Posterior vena cava (tissue), 2 donors: Measurements from ENCODE around the gene BACH1. TPM values are rescaled to one million over a fixed set of nuclear protein-coding genes. Genes with fewer than 3 reads are reported as not detected.

ENCODE experiments used
- DNase-seq: peaks from one replicate; pipeline ENCODE4 v3.0.0-alpha.2; 2020; ENCODE audit warnings: low spot score
- intact Hi-C, 2 donors: fragments of 100-400 bp; cut with DNase I; formaldehyde crosslinking; loops; one replicate each; pipeline versions ENCODE4 v1.14.1 to v1.14.2; 2022 to 2023
- total RNA-seq, 2 donors: library from RNA; stranded (reverse); fragmentation: NEBNext Ultra II Directional; extraction: Animal tissue kit (Norgen Biotek cat#: 25700); gene quantifications; one replicate each; pipeline ENCODE4 v1.2.1, GENCODE V29; 2021
- donor health status: DM: yes; HTN: yes; CAD: no.
- donor health status: DM: yes; HTN: yes; CAD: no.

The BACH1 gene
- total RNA-seq, 2 donors from 2014 or later = 50.1 to 84.0 TPM

DNA sequence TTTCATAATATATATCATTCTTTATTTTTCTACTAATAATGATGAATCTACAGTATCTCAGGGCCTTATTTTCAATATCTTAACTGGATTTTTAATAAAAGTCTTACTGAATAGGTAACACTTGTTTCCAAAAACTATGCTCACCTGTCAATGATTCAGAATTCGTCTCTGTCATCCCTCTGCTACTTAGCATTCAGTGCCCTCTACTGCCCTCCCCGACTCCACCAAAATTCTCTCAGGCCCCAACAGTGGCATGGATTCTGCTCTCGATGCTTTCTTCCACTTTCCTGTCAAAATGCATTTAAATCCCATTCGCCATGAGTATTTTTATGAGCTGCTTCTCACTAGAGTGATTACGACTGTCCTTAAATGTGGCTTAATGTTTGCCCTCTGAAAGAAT lies 10.5 kb upstream of the BACH1 start:
- intact Hi-C loops = no loop called here
- no peak for DNase-seq

DNA sequence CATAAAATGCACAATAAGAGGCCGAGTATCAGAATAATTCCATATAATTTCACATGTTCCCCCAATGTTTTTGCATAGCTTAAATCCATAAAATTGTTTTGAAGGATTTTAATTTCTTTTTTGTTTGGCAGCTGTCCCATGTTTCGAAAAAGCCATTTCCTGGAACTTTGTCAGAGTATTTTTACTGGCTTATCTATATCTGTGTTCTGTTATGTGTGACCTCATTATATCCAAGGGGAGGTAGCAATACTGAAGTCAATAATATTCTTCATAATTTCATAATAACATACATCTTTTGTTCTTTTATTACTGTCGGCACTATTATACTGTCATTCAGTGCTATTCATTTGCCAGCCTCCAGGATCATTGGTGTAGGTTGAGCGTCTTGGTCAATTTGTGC lies 9.4 kb upstream of the BACH1 start:
- DNase-seq = no peak
- intact Hi-C loops = no loop called here

DNA sequence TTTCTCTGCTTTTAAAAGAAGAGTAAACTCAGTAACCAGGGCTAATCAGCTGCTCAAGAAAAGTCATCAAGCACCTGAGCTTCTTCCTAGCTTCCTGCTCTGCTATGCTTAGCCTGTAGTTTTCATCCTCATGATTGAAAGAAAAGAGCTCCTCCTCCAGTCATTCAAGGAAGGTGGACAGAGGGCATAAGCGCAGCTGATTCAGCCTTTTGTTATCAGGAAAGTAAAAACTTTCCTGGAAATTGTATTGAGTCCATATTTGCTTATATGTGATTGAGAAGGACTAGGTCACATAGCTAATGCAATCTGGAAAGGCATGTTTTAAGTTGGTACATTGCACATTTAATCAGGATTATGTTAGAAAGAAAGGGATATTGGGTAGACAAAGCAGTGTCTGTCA lies 8.5 kb upstream of the BACH1 start:
- intact Hi-C loops = loop anchor here in 1 of 2 donors (10.0 kb wide), 1 partner anchor 125 kb away; no protein-coding TSS in a partner anchor
- DNase-seq = no peak

DNA sequence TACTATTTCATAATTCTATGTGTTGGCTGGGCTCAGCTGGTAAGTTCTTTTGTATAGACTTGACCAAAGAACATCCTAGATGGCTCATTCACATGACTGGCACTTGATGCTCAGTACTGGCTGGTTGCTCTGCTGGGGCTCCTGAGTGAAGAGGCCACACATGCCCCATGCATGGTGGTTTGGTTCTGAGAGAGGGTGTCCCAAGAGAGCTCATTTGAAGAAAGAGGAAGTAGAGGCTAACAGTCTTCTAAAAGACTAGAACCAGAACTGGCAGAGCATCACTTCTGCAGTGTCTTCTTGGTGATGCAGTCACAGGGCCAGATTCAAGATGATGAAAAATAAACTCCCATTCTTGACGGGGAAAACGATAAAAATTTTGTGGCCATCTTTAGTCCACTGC lies 5.2 kb upstream of the BACH1 start:
- DNase-seq = no peak
- intact Hi-C loops = loop anchor here in 1 of 2 donors (10.0 kb wide), 1 partner anchor 129 kb away; no protein-coding TSS in a partner anchor

DNA sequence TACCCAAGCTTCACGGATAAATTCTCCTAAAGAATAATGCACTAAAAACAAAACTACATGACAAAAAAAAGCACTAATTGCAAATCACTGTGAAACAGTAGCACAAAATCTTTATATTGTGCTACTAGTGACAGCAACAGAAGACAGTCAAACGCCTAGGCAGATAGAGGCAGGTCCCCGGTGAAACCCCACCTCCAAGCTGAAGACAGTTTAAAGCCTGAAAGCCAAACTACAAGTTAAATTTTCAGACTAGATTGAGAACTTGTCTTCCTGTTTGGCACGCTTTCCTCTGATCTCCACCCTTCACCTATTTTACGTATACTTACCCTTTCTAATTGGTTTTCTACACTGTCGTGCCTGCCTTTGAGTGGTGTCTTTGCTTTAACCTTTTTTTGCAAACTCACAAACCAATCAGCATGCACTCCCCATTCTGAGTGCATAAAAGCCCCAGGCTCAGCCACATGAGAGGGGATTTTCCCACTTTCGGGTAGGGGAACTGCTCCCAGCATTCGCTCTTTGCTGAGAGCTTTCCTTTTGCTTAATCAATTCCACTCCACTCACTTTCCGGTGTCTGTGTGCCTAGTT lies 3.6 kb upstream of the BACH1 start:
- intact Hi-C loops = loop anchor here in 1 of 2 donors (10.0 kb wide), 1 partner anchor 130 kb away; no protein-coding TSS in a partner anchor
- no peak for DNase-seq

DNA sequence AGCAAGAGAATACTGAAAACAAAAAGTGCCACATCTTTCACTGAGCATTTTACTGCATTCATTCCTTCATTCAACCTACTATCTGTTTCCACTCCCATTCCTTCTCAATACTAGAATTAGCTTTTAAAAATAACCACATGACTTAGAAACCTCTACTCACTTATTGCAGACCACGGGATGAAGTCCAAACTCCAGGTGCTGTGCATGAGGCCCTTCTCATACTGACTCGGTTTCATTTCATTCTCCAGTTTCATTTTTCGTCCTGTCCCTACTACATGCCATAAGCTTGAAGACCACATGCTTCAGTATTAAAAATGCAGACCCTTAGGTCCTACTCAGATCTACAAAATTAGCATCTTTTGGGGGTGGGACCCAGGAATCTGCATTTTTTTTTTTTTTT lies 2.3 kb upstream of the BACH1 start:
- DNase-seq = no peak
- intact Hi-C loops = loop anchor here in 1 of 2 donors (10.0 kb wide), 1 partner anchor 132 kb away; no protein-coding TSS in a partner anchor

DNA sequence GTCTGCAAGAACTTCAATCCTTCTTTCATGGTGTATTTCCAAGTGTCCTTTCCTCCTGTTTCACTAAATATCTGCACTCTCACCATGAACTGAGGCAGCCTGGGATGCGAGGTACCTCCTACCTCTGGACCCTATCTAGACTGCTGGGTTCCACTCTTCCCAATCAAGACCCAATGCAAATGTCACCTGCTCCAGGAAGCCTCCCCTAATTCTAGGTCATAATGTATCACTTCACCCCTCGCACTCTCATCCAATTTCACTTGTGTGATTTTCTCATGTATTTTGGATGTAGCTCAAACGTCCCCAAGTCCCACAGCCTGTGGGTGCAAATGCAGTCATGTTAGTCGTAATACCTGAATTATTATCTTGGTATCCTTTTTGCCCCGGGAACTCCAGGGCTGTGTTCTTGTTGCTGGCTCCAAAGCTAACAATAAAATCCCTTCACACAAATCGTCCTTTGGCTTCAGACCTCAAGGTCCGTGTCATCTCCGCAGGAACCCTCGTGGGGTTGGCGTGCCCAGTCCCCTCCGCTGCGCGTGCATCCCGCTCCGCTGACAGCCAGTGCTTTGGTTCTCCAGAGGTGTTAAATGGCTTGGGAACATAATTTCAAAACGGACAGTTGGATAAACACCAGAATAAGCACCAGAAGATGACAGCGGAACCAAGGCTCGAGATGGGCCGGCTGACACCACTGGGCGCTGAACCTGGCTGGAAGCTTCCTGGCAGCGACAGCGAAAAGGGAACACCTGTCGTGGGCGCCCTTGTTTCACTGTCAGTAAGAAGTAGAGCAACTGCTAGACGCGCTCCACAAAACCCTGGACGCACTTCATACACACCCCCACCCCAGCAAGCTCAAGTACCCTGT lies 1.0 kb upstream of the BACH1 start:
- no peak for DNase-seq
- intact Hi-C loops = loop anchor here in 1 of 2 donors (10.0 kb wide), 1 partner anchor 133 kb away; no protein-coding TSS in a partner anchor

DNA sequence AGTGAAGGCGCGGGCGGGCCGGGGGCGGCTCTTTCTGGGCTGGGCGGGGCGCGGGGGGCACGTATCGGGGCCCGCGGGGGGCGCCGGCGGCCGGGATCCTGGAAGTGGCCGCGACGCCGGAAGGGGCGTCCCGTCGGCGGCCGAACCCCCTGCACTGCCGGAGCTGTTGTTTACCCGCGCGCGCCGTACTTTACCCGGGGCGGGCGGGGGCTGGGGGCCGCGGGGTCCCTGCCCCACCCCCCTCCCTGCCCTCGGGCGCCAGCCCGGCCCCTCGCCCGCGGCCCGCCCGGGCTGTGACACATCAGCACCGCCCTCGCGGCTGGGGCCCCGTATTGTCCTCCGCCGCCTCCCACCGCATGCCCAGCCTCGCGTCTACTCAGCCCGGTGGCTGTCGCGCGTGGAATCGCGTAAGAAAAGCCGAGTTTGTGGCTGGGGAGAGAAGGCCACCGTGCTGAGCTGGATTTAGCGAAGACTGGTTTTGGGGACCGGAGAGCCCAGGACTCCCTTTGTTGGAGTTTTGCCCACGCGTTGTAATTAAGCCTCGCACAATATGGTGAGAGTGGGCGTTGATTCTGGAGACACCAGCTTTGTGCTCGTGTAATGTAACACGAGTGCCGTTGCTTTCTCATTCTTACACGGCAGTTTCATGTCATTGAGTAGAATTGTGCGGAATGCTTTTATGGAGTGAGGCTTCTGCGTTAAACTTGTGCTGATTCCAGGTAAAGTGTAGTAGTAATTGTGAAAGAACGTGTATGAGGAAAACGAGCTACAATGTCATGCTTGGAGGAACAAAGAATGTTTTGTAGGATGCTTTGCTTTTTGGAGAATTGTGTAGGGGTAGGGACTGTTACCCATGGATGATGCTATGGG lies 559 bp downstream of the BACH1 start:
- peak; percentile 87 for DNase-seq
- intact Hi-C loops = loop anchor here in 1 of 2 donors (10.0 kb wide), 1 partner anchor 134 kb away; no protein-coding TSS in a partner anchor

DNA sequence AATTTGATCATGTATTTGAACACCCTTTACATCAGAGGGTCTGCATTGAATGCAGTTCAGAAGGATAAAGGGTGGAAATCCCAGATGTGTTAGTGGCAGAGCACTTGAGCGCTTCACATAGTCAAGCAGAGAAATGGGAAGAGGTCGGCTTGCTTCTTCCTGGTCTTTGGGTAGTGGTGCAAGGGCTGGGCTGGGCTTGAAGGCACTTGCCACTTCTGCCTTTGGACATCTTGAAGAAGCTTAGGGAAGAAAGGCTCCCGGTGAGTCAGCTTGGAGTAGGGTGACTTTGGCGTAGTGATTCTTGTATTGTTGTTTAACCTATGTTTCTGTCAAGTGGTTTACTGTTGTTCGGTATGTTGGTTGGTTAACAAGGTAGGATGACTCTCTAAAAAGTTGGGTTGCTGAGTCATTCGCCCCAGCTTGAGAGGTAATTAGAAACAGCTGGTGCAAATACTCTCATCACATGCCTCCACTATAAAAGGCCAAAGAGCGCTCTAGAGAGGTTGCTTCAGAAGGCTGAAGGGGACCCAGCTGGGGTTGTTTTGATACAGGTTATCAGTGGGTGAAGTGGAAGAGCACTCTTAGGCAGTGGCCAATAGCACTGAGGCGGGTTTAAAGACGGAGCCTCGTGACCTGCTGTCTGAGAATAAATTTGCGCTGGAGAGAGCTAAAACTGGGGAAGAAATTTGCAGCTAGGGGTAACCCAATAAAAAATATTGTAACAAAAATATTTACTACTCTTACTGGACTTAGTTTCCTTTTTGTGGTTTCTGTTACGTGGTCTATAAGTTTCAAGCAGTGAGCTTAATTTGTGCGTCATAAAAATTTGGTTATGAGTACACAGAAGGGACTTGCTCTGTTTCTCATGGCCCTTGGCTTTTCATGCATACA lies 1.4 kb downstream of the BACH1 start:
- intact Hi-C loops = loop anchor here in 1 of 2 donors (10.0 kb wide), 1 partner anchor 135 kb away; no protein-coding TSS in a partner anchor
- DNase-seq = peak; percentile 82

DNA sequence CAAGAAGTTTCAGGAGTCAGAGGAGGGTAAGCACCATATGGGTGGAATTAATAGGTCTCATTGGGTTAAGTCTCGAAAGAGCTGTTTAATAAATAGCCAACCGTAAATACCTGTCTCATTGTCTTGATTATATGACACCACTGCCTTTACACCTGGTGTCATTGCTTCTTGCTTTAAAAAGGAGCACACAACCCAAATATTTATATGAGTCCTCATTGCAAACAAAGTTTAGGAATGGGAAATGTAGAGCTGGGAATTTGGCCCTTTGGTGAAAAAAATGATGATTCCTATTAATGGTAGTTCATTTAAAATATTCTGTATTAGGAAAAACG lies 2.1 kb downstream of the BACH1 start:
- DNase-seq = no peak
- intact Hi-C loops = no loop called here

DNA sequence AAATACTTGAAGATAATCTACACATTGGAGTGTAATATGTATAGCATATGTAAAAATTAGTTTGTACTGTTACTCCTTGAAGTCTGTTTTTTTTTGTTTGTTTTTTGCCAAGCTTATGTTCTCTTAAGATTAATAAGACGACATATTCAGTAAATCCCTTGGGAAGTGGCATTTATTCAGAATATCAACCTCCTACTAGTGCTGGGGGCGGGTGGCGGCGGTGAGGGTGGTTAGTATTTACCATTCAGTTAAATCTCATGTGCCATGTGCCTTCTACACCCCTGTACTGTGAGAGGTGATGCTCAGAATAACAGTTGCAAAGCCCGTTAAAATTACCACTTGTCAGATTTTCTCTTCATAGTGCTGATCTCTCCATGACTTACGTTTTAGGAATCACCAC lies 3.0 kb downstream of the BACH1 start:
- DNase-seq = no peak
- intact Hi-C loops = loop anchor here in 1 of 2 donors (2.0 kb wide), 1 partner anchor 207 kb away; no protein-coding TSS in a partner anchor

DNA sequence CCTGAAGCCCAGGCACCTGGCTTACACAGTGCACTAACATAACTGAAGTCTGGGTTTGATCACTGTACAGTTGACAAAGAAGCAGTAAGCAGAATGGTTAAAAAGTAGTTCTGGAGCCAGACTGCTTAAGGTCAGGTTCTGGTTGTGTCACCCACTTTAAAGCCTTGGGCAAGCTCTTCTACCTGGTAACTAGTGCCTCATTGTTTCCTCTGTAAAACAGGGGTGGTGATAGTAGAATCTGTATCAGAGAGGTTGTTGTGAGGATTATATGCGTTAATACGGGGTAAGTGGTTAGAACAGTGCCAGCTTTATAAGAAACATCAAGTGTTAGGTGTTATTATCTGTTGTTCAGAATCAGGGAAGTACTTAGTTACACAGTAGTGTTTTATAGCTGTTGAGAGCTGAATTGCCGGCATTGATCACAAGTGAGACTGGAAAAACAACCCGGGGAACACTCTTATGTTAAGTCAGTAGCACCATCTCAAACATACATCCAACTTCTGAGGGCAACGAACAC lies 3.7 kb downstream of the BACH1 start:
- DNase-seq = no peak

DNA sequence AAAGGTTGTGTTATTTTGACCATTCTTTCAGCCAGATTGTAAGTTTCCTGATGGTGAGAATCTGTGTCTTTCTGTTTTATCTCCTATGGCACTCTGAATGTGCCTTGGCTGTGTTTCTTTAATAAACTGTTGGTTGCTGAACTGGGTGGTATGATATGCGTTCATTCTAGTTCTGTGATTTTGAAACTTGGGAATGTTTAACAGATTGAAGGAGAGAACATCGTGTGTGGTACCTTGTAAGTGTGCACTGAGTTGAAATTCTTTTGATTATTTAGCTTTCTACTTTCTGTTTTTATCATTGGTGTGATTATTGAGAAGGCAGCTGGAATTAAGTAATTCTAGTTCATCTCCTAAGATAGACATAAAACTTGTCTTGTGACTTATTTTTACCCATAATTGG lies 4.6 kb downstream of the BACH1 start:
- intact Hi-C loops = loop anchor here in 1 of 2 donors (2.0 kb wide), 1 partner anchor 208 kb away; no protein-coding TSS in a partner anchor
- no peak for DNase-seq

More for the DNA sequence above, 3.7 kb downstream of the BACH1 start:
- intact Hi-C loops = loop anchor here in 1 of 2 donors (2.0 kb wide), 1 partner anchor 208 kb away; no protein-coding TSS in a partner anchor

DNA sequence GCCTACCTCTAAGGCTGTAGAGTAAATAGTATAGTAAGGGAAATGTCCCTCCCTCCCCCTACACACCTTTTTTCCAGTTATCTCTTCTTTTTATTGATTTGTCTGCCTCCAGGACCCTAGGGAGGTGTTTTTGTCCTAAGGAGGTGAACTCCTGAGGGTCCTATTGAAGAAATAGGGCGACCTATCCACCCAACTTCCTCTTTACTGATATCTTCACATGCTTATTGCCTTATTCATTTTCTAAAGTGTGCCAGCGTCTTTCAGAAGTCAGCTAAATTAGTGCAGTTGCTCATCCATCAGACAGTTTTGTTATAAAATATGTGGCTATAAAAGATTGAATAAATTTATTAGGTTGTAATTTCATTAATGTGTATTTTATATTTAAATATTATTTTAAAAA lies 5.9 kb downstream of the BACH1 start:
- intact Hi-C loops = no loop called here
- no peak for DNase-seq

DNA sequence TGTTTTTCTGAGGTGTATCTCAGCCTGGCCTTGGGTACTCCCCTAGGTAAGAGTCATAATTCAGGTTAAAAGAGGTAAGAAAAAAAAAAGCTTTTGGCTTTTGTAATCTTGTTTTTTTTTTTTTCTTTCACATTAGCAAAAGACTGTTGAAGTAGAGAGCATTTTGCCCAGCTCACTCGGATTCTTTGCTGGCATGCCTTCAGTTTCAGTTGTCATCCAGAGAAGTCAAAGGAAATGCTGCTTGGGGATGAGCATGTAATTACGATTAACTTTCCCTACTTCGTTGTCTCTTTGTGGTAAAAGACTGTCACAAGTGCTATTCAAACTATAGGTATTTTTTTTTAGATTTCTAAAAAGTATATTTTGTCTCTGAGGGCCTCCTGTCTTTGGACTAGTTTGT lies 6.3 kb downstream of the BACH1 start:
- intact Hi-C loops = no loop called here
- DNase-seq = no peak

DNA sequence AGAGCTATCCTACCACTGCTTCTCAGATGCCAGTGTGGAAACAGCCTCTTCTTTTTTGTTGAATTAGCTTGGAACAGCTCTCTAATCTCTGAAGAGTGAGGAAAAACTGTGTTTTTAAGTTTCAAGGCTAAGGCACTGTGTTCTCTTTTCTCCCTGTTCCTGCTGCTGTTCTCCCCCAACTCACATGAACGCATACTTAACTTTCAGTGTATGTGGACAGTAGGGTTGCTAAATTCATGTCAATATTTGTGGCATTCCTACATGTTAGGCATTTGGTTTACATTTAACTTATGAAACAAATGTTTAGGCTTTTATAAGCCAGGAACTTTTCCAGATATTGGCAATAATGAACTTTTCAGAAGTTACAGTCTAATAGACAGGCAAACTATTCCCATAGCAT lies 6.8 kb downstream of the BACH1 start:
- no peak for DNase-seq
- intact Hi-C loops = no loop called here

DNA sequence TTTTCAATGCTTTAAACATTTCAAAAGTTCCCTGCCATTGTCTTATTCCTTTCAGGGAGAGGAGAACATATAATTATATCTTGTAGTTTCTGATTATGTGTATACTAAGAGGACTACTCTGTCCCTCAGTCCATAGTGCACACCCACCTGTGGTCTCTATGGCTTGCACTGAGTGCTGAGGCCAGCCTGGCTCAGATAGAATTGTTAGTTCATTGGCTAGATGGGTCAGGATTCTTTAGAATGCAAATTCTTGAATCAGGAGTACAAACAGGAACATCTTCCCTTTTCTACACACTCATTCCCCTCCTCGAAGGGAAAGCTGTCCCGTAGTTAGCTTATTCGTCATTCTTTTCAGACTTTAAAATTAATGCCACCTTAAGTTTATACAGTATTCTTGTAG lies 8.2 kb downstream of the BACH1 start:
- DNase-seq = no peak
- intact Hi-C loops = no loop called here
